ENCODE results near the gene TEAD2.
"Not testable (repeated sequence)": the region's sequence is repeated elsewhere in the genome, so short reads cannot be mapped to it uniquely, and the experiment has no call there.

TEAD2 gene

GRCh38 chr19:49391581-49392399 is 29.6 kb upstream of the TEAD2 start:
- H3K36me3 Mint-ChIP-seq = no peaks in the 10 kb centered on the region
- no peak overlapping the region for H3K4me3 Mint-ChIP-seq
- H3K9me3 Mint-ChIP-seq (ENCODE audit: low read depth) = no peaks in the 10 kb centered on the region
- H3K4me1 Mint-ChIP-seq (ENCODE audit: low read depth) = peaks cover 14% of the 10 kb centered on the region
- H3K27ac Mint-ChIP-seq = peak overlapping the region; percentile 2
- no peaks in the 10 kb centered on the region for H3K27me3 Mint-ChIP-seq

- H3K27me3 Mint-ChIP-seq = no peaks in the 10 kb centered on the region
- no peak overlapping the region for H3K4me3 Mint-ChIP-seq
- no peaks in the 10 kb centered on the region for H3K9me3 Mint-ChIP-seq (ENCODE audit: low read depth)
- no peak overlapping the region for H3K27ac Mint-ChIP-seq
- peaks cover 14% of the 10 kb centered on the region for H3K4me1 Mint-ChIP-seq (ENCODE audit: low read depth)
- no peaks in the 10 kb centered on the region for H3K36me3 Mint-ChIP-seq
Measured at GRCh38 chr19:49390929-49391359, 28.7 kb upstream of the TEAD2 start.

GRCh38 chr19:49390131-49390928 is 28.1 kb upstream of the TEAD2 start:
- H3K36me3 Mint-ChIP-seq = no peaks in the 10 kb centered on the region
- no peak overlapping the region for H3K4me3 Mint-ChIP-seq
- H3K27me3 Mint-ChIP-seq = no peaks in the 10 kb centered on the region
- H3K4me1 Mint-ChIP-seq (ENCODE audit: low read depth) = peaks cover 14% of the 10 kb centered on the region
- H3K27ac Mint-ChIP-seq = no peak overlapping the region
- H3K9me3 Mint-ChIP-seq (ENCODE audit: low read depth) = no peaks in the 10 kb centered on the region

GRCh38 chr19:49389406-49389805 is 27.2 kb upstream of the TEAD2 start:
- no peaks in the 10 kb centered on the region for H3K9me3 Mint-ChIP-seq (ENCODE audit: low read depth)
- H3K27ac Mint-ChIP-seq = no peak overlapping the region
- no peak overlapping the region for H3K4me3 Mint-ChIP-seq
- peaks cover 14% of the 10 kb centered on the region for H3K4me1 Mint-ChIP-seq (ENCODE audit: low read depth)
- no peaks in the 10 kb centered on the region for H3K27me3 Mint-ChIP-seq
- no peaks in the 10 kb centered on the region for H3K36me3 Mint-ChIP-seq

GRCh38 chr19:49387936-49388372 is 25.7 kb upstream of the TEAD2 start, which contains the start of gene KASH5:
TSS of gene KASH5 (plus strand) at chr19:49388249. CDS start at chr19:49390884, 2,635 bp downstream.
- no peaks in the 10 kb centered on the region for H3K36me3 Mint-ChIP-seq
- peak within 1 kb of the TSS; percentile 79 for H3K27ac Mint-ChIP-seq
- H3K4me3 Mint-ChIP-seq = peak within 1 kb of the TSS; percentile 73
- no peaks in the 10 kb centered on the region for H3K27me3 Mint-ChIP-seq
- peaks cover 14% of the 10 kb centered on the region for H3K4me1 Mint-ChIP-seq (ENCODE audit: low read depth)
- no peaks in the 10 kb centered on the region for H3K9me3 Mint-ChIP-seq (ENCODE audit: low read depth)

- Mint-ChIP-seq H3K4me3 (no peak overlapping the region), H3K9me3 (ENCODE audit: low read depth) (peaks cover 3% of the 10 kb centered on the region), H3K4me1 (ENCODE audit: low read depth) (peaks cover 11% of the 10 kb centered on the region), H3K27ac (no peak overlapping the region), H3K36me3 (peaks cover 2% of the 10 kb centered on the region), H3K27me3 (peaks cover 2% of the 10 kb centered on the region)
Measured at GRCh38 chr19:49383599-49383998, 21.4 kb upstream of the TEAD2 start.

- no peak overlapping the region for H3K4me3 Mint-ChIP-seq
- no peak overlapping the region for H3K27ac Mint-ChIP-seq
- H3K9me3 Mint-ChIP-seq (ENCODE audit: low read depth) = peaks cover 3% of the 10 kb centered on the region
- peaks cover 2% of the 10 kb centered on the region for H3K36me3 Mint-ChIP-seq
- H3K27me3 Mint-ChIP-seq = peaks cover 4% of the 10 kb centered on the region
- H3K4me1 Mint-ChIP-seq (ENCODE audit: low read depth) = peaks cover 3% of the 10 kb centered on the region
Measured at GRCh38 chr19:49382639-49383038, 20.4 kb upstream of the TEAD2 start.

GRCh38 chr19:49380391-49380790 is 18.2 kb upstream of the TEAD2 start:
- H3K4me1 Mint-ChIP-seq (ENCODE audit: low read depth) = no peaks in the 10 kb centered on the region
- H3K27ac Mint-ChIP-seq = no peak overlapping the region
- no peak overlapping the region for H3K4me3 Mint-ChIP-seq
- H3K9me3 Mint-ChIP-seq (ENCODE audit: low read depth) = peaks cover 3% of the 10 kb centered on the region
- H3K27me3 Mint-ChIP-seq = peaks cover 4% of the 10 kb centered on the region
- H3K36me3 Mint-ChIP-seq = peaks cover 2% of the 10 kb centered on the region

GRCh38 chr19:49378512-49378911 is 16.3 kb upstream of the TEAD2 start:
- peaks cover 4% of the 10 kb centered on the region for H3K27me3 Mint-ChIP-seq
- H3K4me1 Mint-ChIP-seq (ENCODE audit: low read depth) = no peaks in the 10 kb centered on the region
- H3K27ac Mint-ChIP-seq = no peak overlapping the region
- H3K9me3 Mint-ChIP-seq (ENCODE audit: low read depth) = peaks cover 3% of the 10 kb centered on the region
- H3K36me3 Mint-ChIP-seq = peaks cover 2% of the 10 kb centered on the region
- H3K4me3 Mint-ChIP-seq = no peak overlapping the region

GRCh38 chr19:49374665-49375434 is 12.6 kb upstream of the TEAD2 start:
- Mint-ChIP-seq H3K4me3 (no peak overlapping the region), H3K9me3 (ENCODE audit: low read depth) (no peaks in the 10 kb centered on the region), H3K4me1 (ENCODE audit: low read depth) (no peaks in the 10 kb centered on the region), H3K27me3 (peaks cover 2% of the 10 kb centered on the region), H3K36me3 (peaks cover 3% of the 10 kb centered on the region), H3K27ac (no peak overlapping the region)

- not testable (repeated sequence) for H3K4me1 Mint-ChIP-seq (ENCODE audit: low read depth); H3K36me3 Mint-ChIP-seq; H3K27me3 Mint-ChIP-seq; H3K9me3 Mint-ChIP-seq (ENCODE audit: low read depth); H3K4me3 Mint-ChIP-seq; H3K27ac Mint-ChIP-seq
Measured at GRCh38 chr19:49373174-49373573, 11.0 kb upstream of the TEAD2 start.

- peaks cover 5% of the 10 kb centered on the region for H3K36me3 Mint-ChIP-seq
- peaks cover under 1% of the 10 kb centered on the region for H3K27me3 Mint-ChIP-seq
- H3K27ac Mint-ChIP-seq = no peak overlapping the region
- H3K4me3 Mint-ChIP-seq = no peak overlapping the region
- H3K4me1 Mint-ChIP-seq (ENCODE audit: low read depth) = no peaks in the 10 kb centered on the region
- no peaks in the 10 kb centered on the region for H3K9me3 Mint-ChIP-seq (ENCODE audit: low read depth)
Measured at GRCh38 chr19:49371184-49371583, 9.0 kb upstream of the TEAD2 start.

GRCh38 chr19:49368711-49369358 is 6.6 kb upstream of the TEAD2 start:
- peaks cover 2% of the 10 kb centered on the region for H3K4me1 Mint-ChIP-seq (ENCODE audit: low read depth)
- H3K9me3 Mint-ChIP-seq (ENCODE audit: low read depth) = no peaks in the 10 kb centered on the region
- H3K4me3 Mint-ChIP-seq = no peak overlapping the region
- peaks cover 2% of the 10 kb centered on the region for H3K27me3 Mint-ChIP-seq
- H3K27ac Mint-ChIP-seq = no peak overlapping the region
- H3K36me3 Mint-ChIP-seq = peaks cover 5% of the 10 kb centered on the region

GRCh38 chr19:49366110-49366509 is 3.9 kb upstream of the TEAD2 start:
- no peak overlapping the region for H3K27ac Mint-ChIP-seq
- H3K9me3 Mint-ChIP-seq (ENCODE audit: low read depth) = no peaks in the 10 kb centered on the region
- peaks cover 5% of the 10 kb centered on the region for H3K36me3 Mint-ChIP-seq
- H3K4me3 Mint-ChIP-seq = no peak overlapping the region
- H3K4me1 Mint-ChIP-seq (ENCODE audit: low read depth) = peaks cover 10% of the 10 kb centered on the region
- peaks cover 2% of the 10 kb centered on the region for H3K27me3 Mint-ChIP-seq
